NT2/D1 (cell line): ENCODE results near the gene RNU6-7.

Source experiments
- SUZ12 ChIP-seq: IDR thresholded peaks from 2 replicates; pipeline ENCODE4 v1.6.1; 2011; ENCODE audit not compliant: insufficient read length, insufficient read depth; ENCODE audit errors: extremely low read depth
- YY1 ChIP-seq: IDR thresholded peaks from 2 replicates; pipeline ENCODE4 v1.6.1; 2011; ENCODE audit not compliant: insufficient read length, insufficient read depth
- ZNF274 ChIP-seq: IDR thresholded peaks from 2 replicates; pipeline ENCODE4 v1.6.1; 2011; ENCODE audit warnings: mild to moderate bottlenecking, low read depth, low read length

GRCh38 chr14:32197919-32198318, 3.9 kb upstream of the RNU6-7 start:
- TF ChIP-seq YY1 (no peak), SUZ12 (no peak), ZNF274 (no peak)
